ENCODE data around the gene NRTN.

GRCh38 chr19:5767949-5768348 lies 36.9 kb upstream of the NRTN start:
- TF ChIP-seq CTCF (conservative IDR thresholded peaks at IDR 0.05; ENCODE audit: low read depth, low read length) (no peak), EZH2 (IDR thresholded peaks at IDR 0.05; ENCODE audit: low read length, unreplicated experiment) (no peak)
